Measurements from ENCODE around the gene CAPN9.
"Not testable (repeated sequence)": the region's sequence is repeated elsewhere in the genome, so short reads cannot be mapped to it uniquely, and the experiment has no call there.

Gene CAPN9

GRCh38 chr1:230746617-230747016, 571 bp upstream of the CAPN9 start:
- no peak for DNase-seq (ENCODE audit: low spot score)

GRCh38 chr1:230747890-230748800, 957 bp downstream of the CAPN9 start:
- no peak for DNase-seq (ENCODE audit: low spot score)

- DNase-seq (ENCODE audit: low spot score): no peak
Measured at GRCh38 chr1:230749150-230749549, 2.0 kb downstream of the CAPN9 start.

GRCh38 chr1:230749635-230750034, 2.4 kb downstream of the CAPN9 start:
- DNase-seq (ENCODE audit: low spot score): no peak

GRCh38 chr1:230750576-230750975, 3.4 kb downstream of the CAPN9 start:
- DNase-seq (ENCODE audit: low spot score): no peak

- DNase-seq (ENCODE audit: low spot score): no peak
Measured at GRCh38 chr1:230750986-230751625, 3.9 kb downstream of the CAPN9 start.

GRCh38 chr1:230752407-230752806, 5.2 kb downstream of the CAPN9 start:
- peak; percentile 84 for DNase-seq (ENCODE audit: low spot score)

- peak; percentile 44 for DNase-seq (ENCODE audit: low spot score)
Measured at GRCh38 chr1:230753191-230753585, 6.0 kb downstream of the CAPN9 start.

- peak; percentile 20 for DNase-seq (ENCODE audit: low spot score)
Measured at GRCh38 chr1:230753586-230754251, 6.5 kb downstream of the CAPN9 start.

GRCh38 chr1:230754796-230755195, 7.6 kb downstream of the CAPN9 start:
- DNase-seq (ENCODE audit: low spot score): no peak

GRCh38 chr1:230757856-230758708, 10.9 kb downstream of the CAPN9 start:
- no peak for DNase-seq (ENCODE audit: low spot score)

- DNase-seq (ENCODE audit: low spot score): no peak
Measured at GRCh38 chr1:230758709-230759368, 11.7 kb downstream of the CAPN9 start.

- DNase-seq (ENCODE audit: low spot score): no peak
Measured at GRCh38 chr1:230759369-230760065, 12.3 kb downstream of the CAPN9 start.

- DNase-seq (ENCODE audit: low spot score): no peak
Measured at GRCh38 chr1:230760360-230760827, 13.2 kb downstream of the CAPN9 start.

GRCh38 chr1:230761443-230762167, 14.4 kb downstream of the CAPN9 start:
- DNase-seq (ENCODE audit: low spot score): no peak

GRCh38 chr1:230763927-230764591, 16.9 kb downstream of the CAPN9 start:
- DNase-seq (ENCODE audit: low spot score): no peak

- DNase-seq (ENCODE audit: low spot score): no peak
Measured at GRCh38 chr1:230766318-230766717, 19.1 kb downstream of the CAPN9 start.

- DNase-seq (ENCODE audit: low spot score): not testable (repeated sequence)
Measured at GRCh38 chr1:230767859-230768612, 20.8 kb downstream of the CAPN9 start.
